Natural killer cell treated with Interleukin-12 subunit alpha and Interleukin-12 subunit beta and Interleukin-15 and Interleukin-18, amount 100 ng/mL, for 72 hours (primary cell): Measurements from ENCODE around the gene TOP2A. TPM values are rescaled to one million over a fixed set of nuclear protein-coding genes. Genes with fewer than 3 reads are reported as not detected.

ENCODE experiments used
- ATAC-seq, 2 donors: fragments of 150-1000 bp; cut with Tn5 transposase in 1 of 2; sonication (Bioruptor Pico), chemical (Tn5 transposase) in 1 of 2; 2 replicates each; pipeline ENCODE4 v1.10.0; 2021
- DNase-seq: peaks from one replicate; pipeline ENCODE4 v3.0.0; 2022; ENCODE audit warnings: low spot score
- H3K27ac Mint-ChIP-seq, 2 donors: 1 replicate in 1 of 2; 2 replicates in 1 of 2; pipeline ENCODE4 v1.8.0; 2022; ENCODE audit warnings: mixed read lengths in 2 of 2, mild to moderate bottlenecking in 1 of 2, moderate library complexity in 1 of 2
- H3K27me3 Mint-ChIP-seq, 2 donors: 1 replicate in 1 of 2; 2 replicates in 1 of 2; pipeline ENCODE4 v1.8.0; 2022; ENCODE audit warnings: mixed read lengths in 2 of 2
- H3K36me3 Mint-ChIP-seq: one replicate; pipeline ENCODE4 v1.8.0; 2022; ENCODE audit warnings: mixed read lengths
- H3K4me1 Mint-ChIP-seq, 2 donors: 1 replicate in 1 of 2; 2 replicates in 1 of 2; pipeline ENCODE4 v1.8.0; 2022; ENCODE audit warnings: low read depth in 2 of 2, mixed read lengths in 2 of 2, mild to moderate bottlenecking in 1 of 2
- H3K4me3 Mint-ChIP-seq: one replicate; pipeline ENCODE4 v1.8.0; 2022; ENCODE audit warnings: mixed read lengths
- H3K9me3 Mint-ChIP-seq: 2 replicates; pipeline ENCODE4 v1.8.0; 2022; ENCODE audit warnings: mixed read lengths
- total RNA-seq, 2 donors: library from RNA; stranded (reverse); gene quantifications; one replicate each; pipeline ENCODE4 v1.2.3, GENCODE V29; 2022

TOP2A gene
- total RNA-seq, 2 donors from 2014 or later: 96.7 to 116 TPM

- ATAC-seq (no peak), DNase-seq (no peak)
- Mint-ChIP-seq H3K27ac (peak overlapping the region; percentile 41 to 81), H3K36me3 (no peaks in the 10 kb centered on the region), H3K4me3 (peak overlapping the region; percentile 74), H3K27me3 (no peaks in the 10 kb centered on the region), H3K9me3 (no peaks in the 10 kb centered on the region), H3K4me1 (peaks cover 42 to 62% of the 10 kb centered on the region in 2 donors)
Measured at GRCh38 chr17:40343219-40344119, 74.2 kb downstream of the TOP2A start.

GRCh38 chr17:40342504-40343218 is 75.0 kb downstream of the TOP2A start:
- H3K27ac Mint-ChIP-seq: peak overlapping the region; percentile 28 to 41
- DNase-seq (no peak), ATAC-seq (no peak)
- no peaks in the 10 kb centered on the region for H3K9me3 Mint-ChIP-seq
- no peaks in the 10 kb centered on the region for H3K36me3 Mint-ChIP-seq
- H3K4me3 Mint-ChIP-seq: peak overlapping the region; percentile 74
- peaks cover 48 to 60% of the 10 kb centered on the region in 2 donors for H3K4me1 Mint-ChIP-seq
- no peaks in the 10 kb centered on the region for H3K27me3 Mint-ChIP-seq

GRCh38 chr17:40341808-40342503 is 75.7 kb downstream of the TOP2A start:
- H3K27me3 Mint-ChIP-seq: no peaks in the 10 kb centered on the region
- no peaks in the 10 kb centered on the region for H3K9me3 Mint-ChIP-seq
- H3K4me3 Mint-ChIP-seq: peak overlapping the region; percentile 74
- DNase-seq (no peak), ATAC-seq (peak; percentile 8 to 12)
- H3K36me3 Mint-ChIP-seq: no peaks in the 10 kb centered on the region
- peaks cover 43 to 56% of the 10 kb centered on the region in 2 donors for H3K4me1 Mint-ChIP-seq
- peak overlapping the region; percentile 28 to 41 for H3K27ac Mint-ChIP-seq

- DNase-seq (peak; percentile 94), ATAC-seq (peak; percentile 94 to 95)
- Mint-ChIP-seq H3K27ac (peak overlapping the region; percentile 28 to 54), H3K27me3 (no peaks in the 10 kb centered on the region), H3K9me3 (no peaks in the 10 kb centered on the region), H3K4me3 (peak overlapping the region; percentile 74), H3K4me1 (peaks cover 41 to 50% of the 10 kb centered on the region in 2 donors), H3K36me3 (no peaks in the 10 kb centered on the region)
Measured at GRCh38 chr17:40340880-40341807, 76.6 kb downstream of the TOP2A start.

GRCh38 chr17:40340327-40340726 is 77.4 kb downstream of the TOP2A start:
- Mint-ChIP-seq H3K27me3 (no peaks in the 10 kb centered on the region), H3K4me3 (peak overlapping the region; percentile 15), H3K36me3 (no peaks in the 10 kb centered on the region), H3K27ac (peak overlapping the region; percentile 28 to 54), H3K4me1 (peaks cover 41 to 43% of the 10 kb centered on the region in 2 donors), H3K9me3 (no peaks in the 10 kb centered on the region)
- no peak for DNase-seq
- no peak for ATAC-seq

GRCh38 chr17:40338941-40339649 is 78.6 kb downstream of the TOP2A start:
- Mint-ChIP-seq H3K4me1 (peaks cover 41 to 43% of the 10 kb centered on the region in 2 donors), H3K27me3 (no peaks in the 10 kb centered on the region), H3K4me3 (peak overlapping the region; percentile 36), H3K27ac (peak overlapping the region; percentile 28 to 54), H3K9me3 (no peaks in the 10 kb centered on the region), H3K36me3 (no peaks in the 10 kb centered on the region)
- DNase-seq (no peak), ATAC-seq (no peak)

Other genes starting within 250 kb of the TOP2A start
- gene RAPGEFL1, start 240.4 kb downstream of the TOP2A start, total RNA-seq: 10 to 100 TPM in 1 of 2 donors, 1 to 10 TPM in 1; 5.9 to 17.2 TPM
- 10 to 100 TPM; 32.4 to 34.6 TPM for gene WIPF2, start 198.6 kb downstream of the TOP2A start, total RNA-seq
- gene CDC6, start 130.0 kb downstream of the TOP2A start, total RNA-seq: 100 to 1,000 TPM in 1 of 2 donors, 10 to 100 TPM in 1; 79.2 to 172 TPM
- gene RARA, start 108.7 kb downstream of the TOP2A start, total RNA-seq: 10 to 100 TPM; 26.4 to 37.8 TPM
- gene GJD3, start 53.2 kb downstream of the TOP2A start, total RNA-seq: not detected
- under 1 TPM; 0.59 to 0.88 TPM for gene IGFBP4, start 25.6 kb upstream of the TOP2A start, total RNA-seq
- 1 to 10 TPM in 1 of 2 donors, under 1 TPM in 1; 0.76 to 2.9 TPM for gene TNS4, start 83.7 kb upstream of the TOP2A start, total RNA-seq
- 10 to 100 TPM; 65.7 to 71.1 TPM for gene CCR7, start 147.6 kb upstream of the TOP2A start, total RNA-seq
- gene SMARCE1, start 229.9 kb upstream of the TOP2A start, total RNA-seq: 10 to 100 TPM; 76.2 to 94.6 TPM
- gene KRT222, start 247.3 kb upstream of the TOP2A start, total RNA-seq: not detected